Stimulated activated CD4-positive, alpha-beta T cell treated with anti-CD3 and anti-CD28 coated beads, Interleukin-1b, Interleukin-23, amount 100 ng/mL, for 48 hours (primary cell): ENCODE data around the gene SLC50A1.
"Not testable (repeated sequence)": the region's sequence is repeated elsewhere in the genome, so short reads cannot be mapped to it uniquely, and the experiment has no call there.

Source experiments
- DNase-seq: peaks from one replicate; pipeline ENCODE4 v3.0.0-alpha.2; 2020

The SLC50A1 gene

DNA sequence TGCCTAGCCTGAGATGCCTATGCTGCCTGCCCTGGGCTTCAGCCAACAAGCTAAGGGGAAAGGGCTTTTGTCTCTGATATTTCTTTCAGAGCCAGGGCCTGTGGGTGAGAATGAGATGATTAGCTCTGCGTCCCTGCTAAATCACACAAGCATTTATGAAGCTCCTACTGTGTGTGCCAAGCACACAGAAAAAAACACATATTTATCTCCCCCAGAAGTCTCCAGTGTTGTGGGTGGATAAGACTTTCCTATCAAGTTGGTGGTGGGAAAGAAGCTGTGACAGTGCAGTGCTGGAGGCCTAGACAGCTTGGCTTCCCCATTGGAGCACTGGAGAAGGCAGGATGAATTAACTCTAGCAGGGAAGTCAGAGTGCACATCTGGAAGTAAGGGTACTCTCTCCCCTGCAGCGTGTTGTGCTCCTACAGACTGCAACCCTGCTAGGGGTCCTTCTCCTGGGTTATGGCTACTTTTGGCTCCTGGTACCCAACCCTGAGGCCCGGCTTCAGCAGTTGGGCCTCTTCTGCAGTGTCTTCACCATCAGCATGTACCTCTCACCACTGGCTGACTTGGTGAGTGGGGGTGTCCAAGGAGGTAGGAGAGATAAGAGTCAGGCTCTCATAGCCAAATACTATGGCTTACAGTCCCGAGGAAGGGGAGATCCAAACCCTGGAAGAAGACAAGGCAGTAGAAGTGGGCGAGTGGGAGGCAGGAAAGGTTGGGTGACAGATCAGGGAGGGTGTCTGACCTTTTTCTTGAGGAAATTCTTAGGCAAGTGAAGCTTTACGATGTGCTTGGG lies 1.7 kb downstream of the SLC50A1 start:
- DNase-seq, result no peak

DNA sequence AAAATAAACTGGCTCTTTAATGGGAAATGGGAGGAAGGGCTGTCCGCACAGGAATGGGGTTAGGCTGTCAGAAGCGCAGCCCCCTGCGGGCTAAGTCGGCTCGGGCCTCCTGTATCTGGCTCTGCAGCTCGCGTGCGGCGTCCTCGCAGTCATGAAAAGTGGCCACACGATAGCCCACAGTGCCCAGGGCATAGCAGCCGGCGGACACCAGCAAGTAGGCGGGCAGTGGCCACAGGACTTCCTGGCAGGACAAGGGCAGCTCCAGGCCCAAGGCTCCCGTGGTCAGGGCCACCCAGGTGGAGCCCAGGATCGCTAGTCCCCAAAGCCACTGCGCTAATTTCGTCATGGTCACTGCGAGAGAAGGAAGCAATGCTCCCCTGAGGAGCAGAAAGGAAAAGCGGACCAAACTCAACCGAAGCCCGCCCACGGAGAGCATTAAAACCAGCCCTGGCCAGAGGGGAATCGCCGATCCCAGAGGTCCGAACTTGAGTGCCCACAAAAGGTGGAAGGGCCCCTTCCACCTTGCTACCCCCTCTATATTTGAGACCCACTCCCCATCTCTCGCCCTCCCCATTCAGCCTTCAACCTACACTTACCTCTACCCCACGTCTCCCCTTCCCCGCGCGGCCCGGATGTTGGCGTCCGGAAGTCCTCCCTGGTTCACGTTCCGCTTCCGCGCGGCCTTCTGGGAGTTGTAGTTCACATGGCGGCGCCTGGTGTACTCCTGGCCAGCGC lies 4.4 kb downstream of the SLC50A1 start, which contains the start of gene DPM3:
Gene DPM3 (minus strand): TSS at position 637 of the 735 bp plus-strand sequence. CDS start 291 bp downstream, at position 346.
- peak; percentile 90 for DNase-seq

DNA sequence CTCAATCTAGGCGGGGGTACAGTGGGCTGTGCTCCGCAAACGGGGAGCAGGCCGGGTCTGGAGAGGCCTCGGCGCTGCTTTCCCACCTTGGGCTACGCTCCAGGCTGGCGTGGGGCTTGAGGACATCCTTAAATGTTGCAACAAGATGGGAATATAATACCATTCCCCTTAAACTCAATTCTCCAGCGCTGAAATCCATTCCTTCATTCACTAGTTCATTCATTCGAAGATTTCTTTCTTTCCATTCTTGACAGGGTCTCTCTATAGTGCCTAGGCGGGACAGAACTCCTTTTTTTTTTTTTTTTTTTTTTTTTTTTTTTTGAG lies 4.9 kb downstream of the SLC50A1 start:
- DNase-seq, result no peak

DNA sequence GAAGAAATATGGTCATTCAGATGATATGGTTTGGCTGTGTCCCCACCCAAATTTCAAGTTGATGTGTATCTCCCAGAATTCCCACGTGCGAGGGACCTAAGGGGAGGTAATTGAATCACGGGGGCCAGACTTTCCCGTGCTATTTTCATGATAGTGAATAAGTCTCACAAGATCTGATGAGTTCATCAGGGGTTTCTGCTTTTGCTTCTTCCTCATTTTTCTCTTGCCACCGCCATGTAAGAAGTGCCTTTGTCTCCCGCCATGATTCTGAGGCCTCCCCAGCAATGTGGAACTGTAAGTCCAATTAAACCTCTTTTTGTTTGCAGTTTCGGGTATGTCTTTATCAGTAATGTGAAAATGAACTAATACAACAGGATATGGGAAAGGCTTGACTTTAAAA lies 6.1 kb downstream of the SLC50A1 start:
- DNase-seq, result no peak

DNA sequence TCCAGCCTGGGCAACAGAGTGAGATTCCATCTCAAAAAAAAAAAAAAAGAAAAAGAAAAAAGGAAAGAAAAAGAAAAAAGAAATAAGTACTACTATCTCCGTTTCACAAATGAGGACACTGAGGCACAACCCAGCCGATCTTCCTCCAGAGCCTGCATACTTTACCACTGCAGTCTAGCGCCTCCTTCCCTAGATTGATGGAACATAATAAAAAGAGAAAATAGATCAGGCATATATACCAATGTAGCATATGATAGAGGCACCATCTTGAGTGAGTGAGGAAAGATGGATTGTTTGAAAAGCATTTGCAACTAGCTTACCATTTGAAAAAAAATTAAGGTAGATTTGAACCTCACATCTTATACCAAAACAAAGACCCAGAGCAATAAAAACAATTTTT lies 9.8 kb downstream of the SLC50A1 start:
- no peak for DNase-seq

DNA sequence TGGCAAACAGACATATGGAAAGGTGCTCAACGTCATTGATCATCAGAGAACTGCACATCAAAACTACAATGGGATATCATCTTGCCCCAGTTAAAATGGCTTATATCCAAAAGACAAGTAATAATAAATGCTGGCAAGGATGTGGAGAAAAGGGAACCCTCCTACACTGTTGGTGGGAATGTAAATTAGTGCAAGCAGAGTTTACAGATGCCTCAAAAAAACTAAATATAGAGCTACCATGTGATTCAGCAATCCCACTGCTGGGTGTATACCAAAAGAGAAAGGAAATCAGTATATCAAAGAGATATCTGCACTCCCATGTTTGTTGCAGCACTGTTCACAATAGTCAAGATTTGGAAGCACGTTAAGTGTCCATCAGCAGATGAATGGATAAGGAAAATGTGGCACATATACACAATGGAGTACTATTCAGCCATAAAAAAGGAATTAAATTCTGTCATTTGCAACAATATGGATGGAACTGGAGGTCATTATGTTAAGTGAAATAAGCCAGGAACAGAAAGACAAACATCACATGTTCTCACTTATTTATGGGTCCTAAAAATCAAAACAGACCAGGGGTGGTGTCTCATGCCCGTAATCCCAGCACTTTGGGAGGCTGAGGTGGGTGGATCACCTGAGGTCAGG lies 20.5 kb downstream of the SLC50A1 start:
- not testable (repeated sequence) for DNase-seq

DNA sequence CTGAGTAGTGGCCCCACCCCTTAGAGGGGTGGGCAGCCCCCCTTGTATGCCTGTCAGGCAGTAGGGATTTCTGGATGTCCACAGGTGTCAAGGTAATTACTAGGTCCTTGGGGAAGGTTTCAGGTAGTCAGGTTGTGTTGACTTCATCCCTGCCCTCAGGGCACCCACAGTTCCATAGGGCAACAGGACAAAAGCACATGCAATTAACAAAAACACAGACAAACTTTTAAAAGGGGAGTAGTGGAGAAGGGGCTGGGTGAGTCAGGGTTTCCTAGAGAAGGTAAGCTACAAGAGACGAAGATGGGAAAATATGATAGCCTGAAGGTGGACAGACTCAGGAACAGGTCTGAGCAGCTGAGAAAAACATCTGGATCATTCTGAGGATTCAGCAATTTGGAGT lies 23.3 kb downstream of the SLC50A1 start:
- no peak for DNase-seq

DNA sequence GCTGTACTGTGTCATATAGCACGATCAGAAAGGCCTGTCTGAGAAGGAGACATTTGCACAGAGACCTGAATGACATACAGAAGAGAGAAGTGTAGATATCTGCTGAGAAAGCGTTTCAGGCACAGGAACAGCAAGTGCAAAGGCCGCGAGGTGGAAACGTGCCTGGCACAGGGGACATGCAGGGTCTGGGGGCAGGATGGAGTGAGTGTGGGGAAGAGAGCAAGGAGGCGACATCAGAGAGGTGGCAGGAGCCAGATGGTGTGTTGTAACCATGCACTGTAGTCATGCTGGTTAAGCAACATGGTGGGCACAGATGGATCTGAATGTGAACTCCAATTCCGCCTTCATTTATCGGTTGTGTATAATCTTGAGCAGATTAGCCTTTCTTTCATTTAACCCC lies 24.5 kb downstream of the SLC50A1 start:
- DNase-seq, result no peak

DNA sequence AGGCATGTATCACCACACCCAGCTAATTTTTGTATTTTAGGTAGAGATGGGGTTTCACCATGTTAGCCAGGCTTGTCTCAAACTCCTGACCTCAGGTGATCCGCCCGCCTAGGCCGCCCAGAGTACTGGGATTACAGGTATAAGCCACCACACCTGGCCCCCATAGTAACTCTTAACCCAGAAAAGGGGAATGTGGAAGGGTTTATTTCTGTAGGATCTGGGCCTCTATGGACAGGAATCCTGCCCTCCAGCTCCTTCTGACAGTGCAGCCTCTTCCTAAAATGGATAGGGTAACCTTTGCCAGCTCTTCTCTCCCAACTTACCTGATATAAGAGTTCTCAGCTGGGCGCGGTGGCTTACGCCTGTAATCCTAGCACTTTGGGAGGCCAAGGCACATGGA lies 27.0 kb downstream of the SLC50A1 start:
- DNase-seq, result not testable (repeated sequence)

GRCh38 chr1:155163785-155164184 lies 28.1 kb downstream of the SLC50A1 start:
- DNase-seq, result not testable (repeated sequence)

DNA sequence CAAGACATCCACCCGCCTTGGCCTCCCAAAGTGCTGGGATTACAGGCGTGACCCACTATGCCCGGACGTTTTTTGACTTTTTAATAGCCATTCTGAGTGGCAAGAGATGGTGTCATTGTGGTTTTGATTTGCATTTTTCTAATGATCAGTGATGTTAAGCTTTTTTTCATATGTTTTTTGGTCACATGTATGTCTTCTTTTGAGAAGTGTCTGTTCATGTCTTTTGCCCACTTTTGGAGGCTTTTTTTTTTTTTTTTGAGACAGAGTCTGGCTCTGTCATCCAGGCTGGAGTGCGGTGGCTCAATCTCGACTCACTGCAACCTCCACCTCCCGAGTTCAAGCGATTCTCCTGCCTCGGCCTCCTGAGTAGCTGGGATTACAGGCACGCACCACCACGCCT lies 29.0 kb downstream of the SLC50A1 start:
- DNase-seq, result not testable (repeated sequence)

- no peak for DNase-seq
Measured at GRCh38 chr1:155166051-155166470, 30.4 kb downstream of the SLC50A1 start.

DNA sequence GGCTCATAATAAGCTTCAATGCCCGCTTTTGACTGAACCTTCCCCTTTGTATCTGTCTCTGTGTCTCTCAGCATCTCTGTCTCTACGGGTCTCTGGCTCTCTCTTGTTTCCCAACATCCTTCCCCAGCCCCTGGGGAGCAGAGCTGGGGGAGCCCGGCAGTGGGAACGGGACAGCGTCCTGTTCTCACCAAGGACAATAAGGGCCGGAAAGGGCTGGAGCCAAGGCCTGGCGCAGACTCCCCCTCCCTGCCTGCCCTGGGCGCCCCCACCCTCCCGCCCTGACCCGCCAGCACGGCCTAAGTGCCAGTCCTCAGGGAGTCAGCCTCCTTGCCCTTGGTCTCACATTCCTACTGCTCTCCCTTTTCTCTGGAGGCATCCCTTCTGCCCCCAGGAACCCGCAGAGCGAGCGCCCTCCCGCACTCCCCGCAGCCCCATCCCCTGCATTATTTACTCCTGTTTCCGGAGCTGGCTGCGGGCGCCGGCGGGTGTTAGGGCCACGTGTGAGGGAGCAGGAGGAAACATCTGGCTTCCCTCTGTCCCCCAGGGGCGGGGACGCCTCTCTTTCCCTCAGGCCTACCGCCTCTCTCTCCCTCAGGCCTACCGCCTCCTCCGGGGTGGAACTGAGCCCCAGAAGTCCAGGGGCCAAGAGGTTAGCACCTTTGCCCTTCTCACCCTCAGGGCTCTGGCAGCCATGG lies 31.0 kb downstream of the SLC50A1 start:
- DNase-seq, result no peak

DNA sequence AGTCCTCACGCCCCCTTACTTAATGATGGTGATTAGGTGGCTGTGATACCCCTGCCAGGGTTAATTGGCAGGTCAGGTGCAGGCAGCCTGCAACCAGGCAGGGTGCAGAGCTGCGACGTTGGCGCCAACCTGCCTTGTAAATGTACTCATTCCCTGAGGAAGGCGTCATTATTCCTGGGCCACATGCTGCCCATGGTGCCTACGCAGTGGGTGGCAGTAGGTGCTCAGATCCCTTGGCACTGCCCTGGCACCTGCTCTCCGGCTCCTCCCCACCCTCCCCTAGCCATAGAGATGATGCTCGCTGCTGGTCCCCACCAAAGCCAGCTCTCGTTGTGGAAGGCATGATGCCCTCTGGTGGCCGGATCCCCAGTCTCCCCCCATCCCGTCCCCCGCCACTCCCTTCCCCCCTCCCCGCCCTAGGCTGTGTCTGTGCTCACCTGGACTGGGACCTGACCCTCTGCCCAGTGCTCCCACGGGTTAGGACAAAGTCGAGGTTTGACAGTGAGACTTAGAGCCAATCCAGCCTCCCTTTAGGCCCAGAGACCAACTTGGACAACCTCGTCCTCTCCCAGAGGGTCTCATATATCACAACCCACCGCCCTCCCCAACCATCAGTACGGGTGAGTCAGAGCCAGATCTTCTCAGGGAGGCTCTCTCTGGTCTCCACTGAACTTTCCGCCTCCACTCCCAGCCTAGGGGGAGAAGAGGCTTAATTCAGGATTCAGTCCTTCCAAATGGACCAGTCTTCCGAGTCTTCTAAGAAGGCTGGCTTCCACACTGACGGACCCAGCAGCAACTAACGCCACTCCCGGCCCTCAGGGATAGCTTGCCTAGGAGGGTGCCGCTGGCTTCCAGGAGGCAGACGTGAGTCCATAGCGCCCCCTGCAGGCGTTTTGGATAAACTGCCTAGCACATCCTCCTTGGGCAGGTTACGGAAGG lies 31.8 kb downstream of the SLC50A1 start:
- DNase-seq, result peak; percentile 86

- not testable (repeated sequence) for DNase-seq
Measured at GRCh38 chr1:155168105-155168445, 32.4 kb downstream of the SLC50A1 start.

DNA sequence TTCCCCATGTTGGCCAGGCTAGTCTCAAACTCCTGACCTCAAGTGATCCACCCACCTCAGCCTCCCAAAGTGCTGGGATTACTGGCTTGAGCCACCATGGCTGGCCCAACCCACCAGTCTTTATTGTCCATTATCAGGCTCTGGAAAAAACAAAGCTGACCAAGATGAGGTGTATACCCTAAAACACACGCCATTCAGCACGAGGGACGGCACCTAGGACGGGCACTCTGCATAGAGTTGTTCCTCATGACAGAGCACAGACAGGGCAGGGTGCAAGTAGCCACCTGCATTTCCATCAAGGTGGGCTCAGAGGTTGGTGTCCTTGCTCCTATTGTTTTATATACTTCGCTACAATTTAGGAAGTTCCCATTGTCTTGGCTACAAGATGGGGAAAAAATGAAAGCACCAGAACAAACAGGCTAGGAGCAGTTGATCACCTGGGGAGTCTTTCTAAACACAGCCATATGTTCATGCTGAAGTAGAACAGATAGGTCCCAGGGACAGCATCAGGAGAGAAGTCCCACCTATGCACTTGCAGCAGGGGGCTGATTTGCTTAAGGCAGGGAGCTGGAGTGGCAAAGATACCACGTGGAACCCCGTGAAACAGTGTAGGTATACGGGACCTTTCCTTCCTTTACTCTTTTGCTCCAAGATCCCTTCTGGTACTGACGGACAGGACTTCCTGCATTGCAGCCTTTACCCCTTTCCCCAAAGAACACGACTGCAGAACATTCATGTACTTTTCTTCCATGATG lies 33.0 kb downstream of the SLC50A1 start:
- DNase-seq, result no peak

- DNase-seq, result no peak
Measured at GRCh38 chr1:155169541-155169940, 33.9 kb downstream of the SLC50A1 start.

DNA sequence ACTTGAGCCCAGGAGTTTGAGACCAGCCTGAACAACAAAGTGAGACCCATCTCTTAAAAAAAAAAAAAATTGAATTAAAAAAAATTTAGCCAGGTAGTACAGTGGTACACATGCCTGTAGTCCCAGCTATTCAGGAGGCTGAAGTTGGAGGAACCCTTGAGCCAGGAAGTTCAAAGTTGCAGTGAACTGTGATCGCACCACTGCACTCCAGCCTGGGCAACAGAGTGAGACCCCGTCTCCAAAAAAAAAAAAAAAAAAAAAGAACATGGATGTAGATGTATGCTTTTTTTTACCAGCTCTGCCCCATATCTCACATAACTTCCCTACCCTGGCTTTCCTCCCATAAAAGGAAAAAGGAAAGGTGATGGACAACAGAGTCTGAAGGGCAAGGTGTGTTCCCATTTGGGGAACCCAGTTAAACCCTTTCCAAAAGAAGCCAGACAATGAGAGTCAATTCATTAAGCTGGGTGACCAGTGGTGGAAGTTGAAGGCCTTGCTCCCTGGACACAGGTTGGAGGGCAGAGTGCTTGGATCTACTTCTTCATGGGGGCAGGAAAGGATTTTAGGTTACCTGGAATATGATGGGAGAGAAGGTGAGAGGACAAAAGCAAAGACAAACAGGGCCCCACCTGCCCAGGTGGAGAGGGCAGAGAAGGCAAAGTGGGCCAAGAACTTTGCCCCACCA lies 34.6 kb downstream of the SLC50A1 start:
- DNase-seq, result no peak

- DNase-seq, result no peak
Measured at GRCh38 chr1:155170806-155171205, 35.2 kb downstream of the SLC50A1 start.

GRCh38 chr1:155171836-155172731 lies 36.4 kb downstream of the SLC50A1 start:
- no peak for DNase-seq
